HG02852 (cell line): ENCODE results near the gene CHAC2.
"Not testable (repeated sequence)": the region's sequence is repeated elsewhere in the genome, so short reads cannot be mapped to it uniquely, and the experiment has no call there.

Source experiments
- ATAC-seq: cut with Tn5 transposase; IDR thresholded peaks from one replicate; pipeline ENCODE4 v1.9.1; 2021; ENCODE audit warnings: mild to moderate bottlenecking, moderate library complexity; ENCODE audit not compliant: unreplicated experiment

The CHAC2 gene

DNA sequence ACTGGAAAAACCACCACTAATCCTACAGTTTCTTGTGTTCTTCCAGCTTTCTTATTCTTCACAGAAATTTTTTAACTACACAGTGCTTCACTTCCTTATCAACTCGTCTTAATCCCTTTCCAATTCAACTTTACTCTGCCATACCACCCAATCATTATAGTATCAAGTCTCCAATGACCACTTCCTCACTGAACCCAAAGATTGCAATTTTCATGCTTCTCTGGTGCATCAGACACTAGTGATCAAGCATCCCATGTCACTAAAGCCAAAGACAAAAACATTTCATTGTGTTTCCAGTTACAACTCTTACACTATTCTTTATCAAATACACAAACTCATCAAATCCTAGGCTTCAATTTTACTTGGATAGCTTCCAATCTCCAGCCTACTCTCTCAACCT, 9.5 kb downstream of the CHAC2 start:
- ATAC-seq = no peak

DNA sequence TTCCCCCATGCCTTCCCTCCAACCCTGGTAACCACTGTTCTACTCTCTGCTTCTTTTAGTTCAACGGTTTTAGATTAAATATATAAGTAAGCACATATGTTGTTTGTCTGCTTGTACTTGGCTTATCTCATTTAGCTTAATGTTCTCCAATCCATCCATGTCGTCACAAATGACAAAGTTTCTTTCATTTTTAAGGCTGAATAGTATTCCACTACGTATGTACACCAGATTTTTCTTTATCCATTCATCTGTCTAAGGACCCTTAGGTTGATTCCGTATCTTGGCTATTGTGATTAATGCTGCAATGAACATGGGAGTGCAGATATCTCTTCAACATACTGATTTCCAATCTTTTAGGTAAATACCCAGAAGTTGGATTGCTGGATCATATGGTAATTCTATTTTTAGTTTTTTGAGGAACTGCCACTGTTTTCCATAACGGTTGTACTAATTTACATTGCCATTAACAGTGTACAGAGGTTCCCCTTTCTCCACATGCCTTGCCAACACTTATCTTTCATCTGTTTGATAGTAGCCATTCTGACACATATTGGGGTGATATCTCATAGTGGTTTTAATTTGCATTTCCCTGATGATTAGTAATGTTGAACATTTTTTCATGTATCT, 11.0 kb downstream of the CHAC2 start:
- ATAC-seq = no peak

DNA sequence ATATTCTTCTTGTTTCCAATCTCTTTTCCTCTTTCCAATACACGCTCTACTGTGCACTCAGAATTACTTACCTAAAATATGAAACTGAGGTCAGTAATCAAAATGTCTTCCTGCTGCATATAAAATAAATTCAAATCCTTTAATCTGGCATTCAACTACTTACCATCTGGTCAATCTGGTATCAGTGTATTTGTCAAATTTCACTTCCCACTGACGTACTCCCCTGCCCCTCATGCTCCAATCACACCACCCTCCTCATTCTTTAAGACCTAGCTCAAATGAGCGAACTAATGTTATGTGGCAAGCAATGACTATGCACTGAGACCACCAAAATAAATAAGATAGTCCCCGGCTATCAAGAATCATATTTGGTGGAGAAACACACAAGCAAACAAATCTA, 12.5 kb downstream of the CHAC2 start:
- no peak for ATAC-seq

DNA sequence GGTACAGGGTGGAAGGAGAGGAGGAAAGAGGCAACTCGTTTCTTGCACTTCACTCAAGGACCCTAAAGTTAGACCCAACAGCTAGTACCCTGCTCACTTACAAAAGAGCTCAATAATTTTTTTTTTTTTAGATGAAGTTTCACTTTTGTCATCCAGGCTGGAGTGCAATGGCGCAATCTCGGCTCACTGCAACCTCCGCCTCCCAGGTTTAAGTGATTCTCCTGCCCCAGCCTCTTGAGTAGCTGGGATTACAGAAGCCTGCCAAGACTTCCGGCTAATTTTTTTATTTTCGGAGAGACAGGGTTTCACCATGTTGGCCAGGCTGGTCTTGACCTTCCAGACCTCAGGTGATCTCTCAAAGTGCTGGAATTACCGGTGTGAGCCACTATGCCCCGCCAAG, 15.1 kb downstream of the CHAC2 start:
- no peak for ATAC-seq

DNA sequence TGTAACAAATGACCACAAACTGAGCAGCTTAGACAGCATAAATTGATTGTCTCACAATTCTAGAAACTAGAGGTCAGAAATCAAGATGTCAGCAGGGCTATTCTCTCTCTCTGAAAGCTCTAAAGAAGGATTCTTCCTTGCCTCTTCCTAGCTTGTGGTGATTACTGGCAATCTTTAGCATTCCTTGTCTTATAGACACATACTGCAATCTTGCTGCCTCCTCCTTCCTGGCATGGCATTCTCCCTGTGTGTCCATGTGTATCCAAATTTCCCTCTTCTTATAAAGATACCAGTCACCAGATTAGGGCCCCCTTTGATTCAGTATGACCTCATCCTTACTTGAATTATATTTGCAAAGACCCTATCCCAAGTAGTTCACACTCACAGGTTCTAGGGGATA, 16.8 kb downstream of the CHAC2 start:
- no peak for ATAC-seq

DNA sequence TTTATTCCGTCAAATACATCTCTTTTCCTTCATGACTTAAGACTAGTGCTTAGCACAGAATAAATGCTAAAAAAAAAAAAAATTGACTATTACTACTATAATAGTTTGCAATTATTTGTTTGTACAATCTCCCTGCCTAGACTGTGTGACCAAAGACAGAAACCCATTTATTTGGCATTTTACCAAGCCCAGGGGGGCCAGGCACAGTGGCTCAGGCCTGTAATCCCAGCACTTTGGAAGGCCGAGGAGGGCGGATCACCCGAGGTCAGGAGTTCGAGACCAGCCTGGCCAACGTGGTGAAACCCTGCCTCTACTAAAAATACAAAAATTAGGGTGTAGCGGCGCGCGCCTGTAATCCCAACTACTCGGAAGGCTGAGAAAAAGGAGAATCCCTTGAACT, 17.8 kb downstream of the CHAC2 start:
- ATAC-seq = no peak

DNA sequence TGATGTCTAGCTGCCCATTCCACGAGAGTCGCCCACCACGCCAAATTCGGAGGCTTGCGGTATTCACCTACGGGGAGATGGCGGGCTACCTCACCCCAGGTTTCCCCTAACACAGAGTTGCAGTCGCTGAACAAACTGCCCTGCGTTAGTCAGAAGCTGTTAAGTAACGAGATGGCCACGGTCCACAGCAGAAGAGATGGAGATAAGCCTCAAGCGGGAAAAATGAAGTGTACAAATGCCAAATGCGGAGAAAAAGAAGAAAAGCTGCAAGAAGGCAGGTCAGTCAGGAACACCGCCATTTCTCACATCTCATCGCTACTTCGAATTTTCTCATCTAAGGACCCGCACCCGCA, 18.7 kb downstream of the CHAC2 start:
- ATAC-seq = peak; percentile 20

DNA sequence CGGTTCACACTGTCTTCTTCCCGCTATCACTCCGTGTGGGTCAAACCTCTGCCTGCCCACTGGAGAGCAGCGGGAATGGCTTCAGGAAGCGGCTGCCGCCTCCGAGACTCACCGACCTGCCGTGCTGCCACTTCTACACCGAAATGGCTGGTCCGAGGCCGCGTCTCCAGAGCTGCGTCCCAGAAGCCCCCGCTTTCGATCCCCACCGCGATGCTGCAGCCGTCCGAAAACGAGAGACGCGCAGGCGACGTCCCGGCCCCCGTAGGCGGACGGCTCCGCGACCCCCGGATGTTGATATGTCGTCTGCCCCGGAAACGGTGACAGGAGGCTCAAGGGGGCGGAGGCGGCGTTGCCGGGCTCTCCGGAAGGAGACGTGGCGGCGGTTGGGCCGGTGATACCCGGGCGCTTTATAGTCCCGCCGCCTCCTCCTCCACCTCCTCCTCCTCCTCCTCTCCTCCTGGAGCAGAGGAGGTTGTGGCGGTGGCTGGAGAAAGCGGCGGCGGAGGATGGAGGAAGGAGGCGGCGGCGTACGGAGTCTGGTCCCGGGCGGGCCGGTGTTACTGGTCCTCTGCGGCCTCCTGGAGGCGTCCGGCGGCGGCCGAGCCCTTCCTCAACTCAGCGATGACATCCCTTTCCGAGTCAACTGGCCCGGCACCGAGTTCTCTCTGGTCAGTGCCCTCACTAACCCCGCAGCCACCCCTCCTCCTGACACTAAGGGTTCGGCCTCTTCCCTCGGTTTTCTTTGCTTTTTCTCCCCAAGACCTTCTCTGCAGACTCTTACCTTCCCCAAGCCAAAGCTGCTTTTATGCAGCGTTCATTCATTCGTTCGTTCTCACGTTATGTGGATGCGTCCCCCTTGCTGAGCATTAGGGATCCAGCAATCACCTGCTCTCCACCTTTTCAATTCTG, 19.4 kb downstream of the CHAC2 start, which contains the start of the genes ASB3 and ERLEC1:
TSS of gene ASB3 (minus strand) at position 249 of the 909 bp plus-strand sequence. CDS start 21,381 bp downstream, outside the sequence.
TSS of gene ERLEC1 (plus strand) at position 340 of the 909 bp plus-strand sequence. CDS start at position 507, 167 bp downstream.
- ATAC-seq = peak; percentile 94

DNA sequence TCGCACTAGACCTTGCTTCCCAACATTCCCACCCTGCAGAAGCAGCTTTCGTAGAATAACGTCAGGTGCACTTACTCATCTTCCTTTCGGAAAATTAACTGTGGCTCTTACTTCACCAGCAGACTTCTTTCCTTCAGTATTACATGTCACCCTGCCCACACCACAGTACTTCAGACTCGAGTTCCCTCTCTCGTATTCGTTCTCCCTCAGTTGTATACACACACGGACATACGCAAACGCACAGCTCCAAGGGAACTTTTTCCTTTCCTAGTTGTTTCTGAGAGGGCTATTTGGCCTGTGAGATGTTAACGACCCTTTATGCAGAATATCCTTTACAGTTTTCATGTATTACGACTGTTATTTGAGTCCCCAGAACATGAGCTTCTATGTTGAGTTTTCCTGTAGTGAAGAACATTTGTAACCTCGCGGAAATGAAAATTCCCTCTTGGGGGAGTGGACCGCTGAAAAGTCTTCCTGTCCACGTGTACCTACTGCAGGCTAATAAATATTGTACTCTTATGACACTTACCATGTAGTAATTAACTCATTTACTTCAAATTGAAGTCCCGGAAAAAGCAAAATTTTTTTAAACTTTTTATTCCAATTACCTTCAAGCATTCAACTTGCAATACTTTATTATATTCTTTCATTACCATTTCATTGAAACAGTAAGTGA, 20.1 kb downstream of the CHAC2 start:
- peak; percentile 3 for ATAC-seq

DNA sequence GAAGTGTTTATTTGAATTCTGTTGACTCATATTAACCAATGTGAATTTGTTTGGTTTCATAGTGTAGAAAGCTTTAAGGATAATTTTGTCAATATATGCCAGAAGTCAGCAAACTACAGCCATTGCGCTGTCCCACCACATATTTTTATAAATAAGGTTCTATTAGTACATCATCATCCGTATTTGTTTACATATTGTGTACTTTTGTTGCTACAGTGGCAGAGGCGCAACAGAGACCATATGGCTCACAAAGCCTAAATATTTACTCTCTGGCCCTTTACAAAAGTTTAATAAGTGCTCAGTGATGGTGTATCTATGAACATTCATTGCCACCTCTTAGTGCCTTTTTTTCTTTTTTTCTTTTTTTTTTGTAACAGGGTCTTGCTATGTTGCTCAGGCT, 25.7 kb downstream of the CHAC2 start:
- ATAC-seq = no peak

DNA sequence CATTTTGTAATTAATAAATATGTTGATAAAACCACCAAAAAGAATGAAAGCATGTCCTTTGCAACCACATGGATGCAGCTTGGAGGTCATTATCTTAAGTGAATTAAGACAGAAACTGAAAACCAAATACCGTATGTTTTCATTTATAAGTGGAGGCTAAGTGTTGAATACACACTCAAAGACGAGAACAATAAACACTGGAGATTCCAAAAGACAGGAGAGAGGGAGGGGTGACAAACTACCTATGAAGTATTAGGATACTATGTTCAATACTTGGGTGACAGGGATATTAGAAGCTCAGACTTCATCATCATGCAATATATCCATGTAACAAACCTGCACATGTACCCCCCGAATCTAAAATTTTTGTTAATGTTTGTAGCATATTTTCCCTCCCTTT, 26.2 kb downstream of the CHAC2 start:
- no peak for ATAC-seq

DNA sequence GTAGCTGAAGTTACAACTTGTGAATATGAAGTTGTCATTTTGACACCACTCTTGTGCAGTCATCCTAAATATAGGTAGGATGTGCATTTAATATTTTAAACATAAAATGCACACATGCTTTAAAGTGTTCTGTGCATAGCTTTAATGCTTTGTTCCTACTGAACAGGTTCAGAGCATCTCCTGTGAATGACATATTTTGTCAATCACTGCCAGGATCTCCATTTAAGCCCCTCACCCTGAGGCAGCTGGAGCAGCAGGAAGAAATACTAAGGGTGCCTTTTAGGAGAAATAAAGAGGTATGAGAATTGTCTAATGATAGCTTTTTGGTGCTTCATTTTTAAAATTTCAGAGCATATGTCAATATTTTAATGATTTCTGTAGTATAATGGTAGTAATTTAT, 33.9 kb downstream of the CHAC2 start:
- ATAC-seq = no peak

DNA sequence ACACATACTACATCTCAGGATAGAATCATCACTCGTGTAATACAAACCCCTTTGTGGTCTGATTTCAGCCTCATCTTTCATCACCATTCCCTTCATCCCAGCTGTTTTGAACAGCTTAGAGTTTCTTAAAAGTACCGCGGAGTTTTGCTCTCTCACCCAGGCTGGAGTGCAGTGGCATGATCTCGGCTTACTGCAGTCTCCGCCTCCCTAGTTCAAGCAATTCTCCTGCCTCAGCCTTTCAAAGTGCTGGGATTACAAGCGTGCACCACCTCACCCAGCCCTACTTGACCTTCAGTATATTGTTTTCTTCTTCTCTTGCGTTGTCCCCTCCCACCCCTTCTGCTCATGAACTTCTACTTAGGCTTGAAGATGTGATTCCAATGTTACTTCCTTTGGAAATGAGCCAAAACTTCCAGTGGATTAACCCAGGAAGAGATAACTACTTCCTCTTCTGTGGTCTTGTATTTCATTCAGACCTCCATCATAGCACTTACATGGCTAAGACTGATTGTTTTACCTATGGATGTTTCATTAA, 35.1 kb downstream of the CHAC2 start:
- ATAC-seq = no peak

DNA sequence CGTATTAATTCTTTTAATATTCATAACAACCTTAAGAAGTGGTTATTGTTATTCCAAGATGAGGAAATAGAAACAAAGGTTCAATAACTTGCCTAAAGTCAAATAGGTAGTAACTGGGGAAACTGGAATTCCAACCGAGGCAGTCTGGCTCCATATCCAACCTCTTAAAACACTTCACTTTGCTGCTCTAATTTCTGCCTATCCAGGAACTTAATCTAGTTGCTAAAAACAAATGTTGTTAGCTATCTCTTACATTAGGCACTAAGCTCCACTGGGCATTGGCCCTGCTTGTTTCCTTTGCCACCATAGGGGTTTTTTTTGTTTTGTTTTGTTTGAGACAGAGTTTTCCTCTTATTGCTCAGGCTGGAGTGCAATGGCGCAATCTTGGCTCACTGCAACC, 44.0 kb downstream of the CHAC2 start:
- no peak for ATAC-seq

DNA sequence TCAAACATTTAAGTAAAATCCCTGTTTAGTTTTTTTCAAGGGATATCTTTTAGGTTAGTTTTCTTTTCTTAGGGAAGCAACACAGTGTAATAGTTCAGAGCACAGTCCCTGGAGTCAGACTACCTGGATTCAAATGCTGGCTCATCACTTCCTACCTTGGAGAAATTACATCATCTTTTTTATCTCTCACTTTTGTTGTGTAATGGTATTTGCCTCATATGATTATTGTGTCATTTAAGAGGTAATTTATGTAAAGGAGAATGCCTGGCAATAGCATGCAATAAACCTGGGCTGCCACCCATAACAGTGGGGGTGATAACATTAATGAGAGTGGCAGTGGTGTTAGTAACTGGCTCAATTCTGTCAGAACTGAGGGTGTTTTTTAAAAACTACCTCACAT, 45.5 kb downstream of the CHAC2 start:
- ATAC-seq = no peak

DNA sequence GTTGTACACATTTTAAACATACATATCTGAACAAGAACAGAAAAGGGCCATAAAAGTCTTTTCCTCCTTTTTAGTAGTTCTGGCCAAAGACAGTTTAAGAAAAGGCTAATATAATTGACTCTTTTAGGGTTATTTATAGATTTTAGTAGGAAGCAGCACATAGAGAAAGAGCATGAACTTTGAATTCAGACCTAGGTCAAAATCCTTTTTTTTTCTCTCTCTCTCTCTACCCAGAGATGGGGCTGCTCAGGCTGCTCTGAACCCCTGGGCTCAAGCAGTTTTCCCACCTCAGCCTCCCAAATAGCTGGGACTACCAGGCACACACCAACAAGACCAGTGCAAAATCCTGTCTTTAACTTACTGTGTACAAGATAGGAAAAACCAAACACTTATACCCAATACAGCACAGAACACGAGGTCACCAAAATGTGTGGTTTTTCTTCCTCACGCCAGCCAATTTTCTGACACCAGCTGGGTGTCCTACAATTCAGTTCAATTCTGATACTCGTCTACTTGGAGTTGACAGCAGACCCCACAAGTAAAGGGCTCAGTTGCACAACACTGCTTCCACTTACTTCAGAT, 51.3 kb downstream of the CHAC2 start:
- no peak for ATAC-seq

DNA sequence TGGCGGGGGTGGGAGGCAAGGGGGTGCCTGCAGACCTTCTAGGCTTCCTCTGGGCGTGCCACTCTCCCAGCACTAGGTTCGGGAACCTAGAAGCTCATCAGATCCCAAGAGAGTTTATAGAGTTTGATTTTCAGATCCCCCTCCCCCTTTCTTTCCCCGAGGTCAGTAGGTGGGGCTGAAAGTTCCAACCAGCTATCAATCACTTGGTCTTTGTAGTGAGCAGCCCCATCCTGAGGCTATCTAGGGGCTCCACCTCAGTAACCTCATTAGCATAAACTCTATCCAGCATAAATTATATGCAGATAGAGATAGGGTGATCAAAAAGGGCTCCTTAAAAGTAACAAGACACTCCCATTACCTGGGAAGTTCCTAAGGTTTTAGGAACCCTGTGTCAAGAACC, 52.0 kb downstream of the CHAC2 start:
- ATAC-seq = no peak

DNA sequence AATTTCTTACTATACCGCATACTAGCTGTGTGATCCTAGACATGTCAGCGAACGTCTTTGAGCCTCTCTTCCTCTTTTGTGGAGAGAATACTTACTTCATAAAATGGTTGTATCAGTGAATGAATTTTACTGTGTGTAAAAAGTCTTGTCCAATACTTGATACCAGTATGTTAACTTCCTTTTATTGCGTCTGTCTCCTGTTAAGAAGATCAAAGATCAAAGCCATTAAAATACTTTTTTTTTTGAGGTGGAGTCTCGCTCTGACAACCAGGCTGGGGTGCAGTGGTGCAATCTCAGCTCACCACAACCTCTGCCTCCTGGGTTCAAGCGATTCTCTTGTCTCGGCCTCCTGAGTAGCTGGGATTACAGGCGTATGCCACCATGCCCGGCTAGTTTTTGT, 52.4 kb downstream of the CHAC2 start:
- ATAC-seq = no peak

DNA sequence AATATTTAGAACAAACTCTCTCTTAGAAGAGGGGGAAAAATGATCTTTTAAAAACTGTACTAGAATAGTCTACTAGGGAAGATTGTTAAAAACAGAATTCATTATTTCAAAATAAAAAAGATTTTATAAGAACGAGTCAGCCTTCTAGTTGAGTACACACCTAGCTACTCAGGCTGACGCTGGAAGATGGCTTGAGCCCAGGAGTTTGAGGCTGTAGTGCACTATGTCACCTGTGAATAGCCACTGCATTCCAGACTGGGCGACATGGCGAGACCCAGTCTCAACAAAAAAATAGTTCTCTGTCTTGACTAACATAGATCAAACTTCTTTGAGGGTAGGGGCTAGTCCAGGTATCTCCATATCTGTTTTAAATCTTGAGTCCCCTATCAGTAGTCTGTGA, 53.1 kb downstream of the CHAC2 start:
- no peak for ATAC-seq

DNA sequence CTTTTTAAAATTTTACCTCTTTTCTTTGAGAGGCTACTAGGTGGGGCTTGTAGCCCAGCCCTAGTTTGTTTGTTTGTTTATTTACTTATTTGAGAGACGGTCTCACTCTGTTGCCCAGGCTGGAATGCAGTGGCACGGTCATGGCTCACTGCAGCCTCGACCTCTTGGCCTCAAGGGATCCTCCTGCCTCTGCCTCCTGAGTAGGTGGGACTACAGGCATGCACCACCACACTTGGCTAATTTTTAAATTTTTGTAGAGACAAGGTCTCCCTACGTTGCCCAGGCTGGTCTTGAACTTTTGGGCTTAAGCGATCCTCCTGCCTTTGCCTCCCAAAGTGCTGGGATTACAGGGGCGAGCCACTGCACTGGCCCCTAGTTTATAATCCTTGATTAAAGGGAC, 54.2 kb downstream of the CHAC2 start:
- ATAC-seq = no peak

DNA sequence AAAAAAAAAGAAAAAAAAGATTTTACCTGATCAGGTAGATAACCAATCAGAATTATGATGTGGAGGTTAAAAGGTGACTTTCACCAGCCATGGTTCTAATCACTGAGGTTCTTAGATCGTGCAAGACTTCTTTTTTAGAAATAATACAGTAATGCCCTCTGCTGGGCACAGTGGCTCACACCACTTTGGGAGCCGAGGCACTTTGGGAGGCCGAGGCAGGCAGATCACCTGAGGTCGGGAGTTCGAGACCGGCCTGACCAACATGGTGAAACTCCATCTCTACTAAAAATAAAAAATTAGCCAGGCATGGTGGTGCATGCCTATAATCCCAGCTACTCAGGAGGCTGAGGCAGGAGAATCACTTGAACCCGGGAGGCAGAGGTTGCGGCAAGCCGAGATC, 56.0 kb downstream of the CHAC2 start:
- ATAC-seq = not testable (repeated sequence)
